DOHH2 (cell line): ENCODE data around the gene AKNA.

ENCODE experiments used
- H3F3A ChIP-seq: fragments of 200-600 bp; sonication (generic), shearing (Covaris generic); 2 replicates; pipeline ENCODE4 v1.6.0; 2016; ENCODE audit warnings: antibody characterized with exemption, mild to moderate bottlenecking; ENCODE audit not compliant: control insufficient read depth, insufficient read depth
- H3K27ac ChIP-seq: fragments of 200-600 bp; sonication (generic); 2 replicates; pipeline ENCODE4 v1.5.1; 2014; ENCODE audit warnings: low read depth, mild to moderate bottlenecking, low read length, moderate library complexity
- H3K27me3 ChIP-seq: fragments of 200-600 bp; sonication (generic); 2 replicates; pipeline ENCODE4 v1.6.1; 2014; ENCODE audit warnings: mild to moderate bottlenecking, low read length, mixed read lengths; ENCODE audit not compliant: control insufficient read depth
- H3K36me3 ChIP-seq: fragments of 200-600 bp; sonication (generic); 2 replicates; pipeline ENCODE4 v1.6.1; 2014; ENCODE audit warnings: mild to moderate bottlenecking, low read length, moderate library complexity, mixed read lengths; ENCODE audit not compliant: control insufficient read depth
- H3K4me1 ChIP-seq: fragments of 200-600 bp; sonication (generic); 2 replicates; pipeline ENCODE4 v1.6.1; 2014; ENCODE audit warnings: mild to moderate bottlenecking, low read length, mixed read lengths; ENCODE audit not compliant: control insufficient read depth
- H3K4me2 ChIP-seq: fragments of 200-600 bp; sonication (generic); 2 replicates; pipeline ENCODE4 v1.6.0; 2014; ENCODE audit warnings: mild to moderate bottlenecking, low read length, moderate library complexity
- H3K4me3 ChIP-seq: fragments of 200-600 bp; sonication (generic); 2 replicates; pipeline ENCODE4 v1.5.1; 2014; ENCODE audit warnings: mild to moderate bottlenecking, low read length, mixed read lengths
- H3K79me2 ChIP-seq: fragments of 200-600 bp; sonication (generic); 2 replicates; pipeline ENCODE4 v1.6.1; 2014; ENCODE audit warnings: mild to moderate bottlenecking, low read length, mixed read lengths; ENCODE audit not compliant: control insufficient read depth
- H3K9me2 ChIP-seq: fragments of 200-600 bp; sonication (generic); replicated peaks from 2 replicates; pipeline ENCODE4 v1.6.1; 2014; ENCODE audit warnings: mild to moderate bottlenecking, low read length, mixed read lengths; ENCODE audit not compliant: control insufficient read depth
- H3K9me3 ChIP-seq: fragments of 200-600 bp; sonication (generic); 2 replicates; pipeline ENCODE4 v1.6.1; 2014; ENCODE audit warnings: antibody characterized with exemption, low read length, mixed read lengths; ENCODE audit not compliant: control insufficient read depth, insufficient read depth
- H4K20me1 ChIP-seq: fragments of 200-600 bp; sonication (generic); 2 replicates; pipeline ENCODE4 v1.6.0; 2014; ENCODE audit warnings: low read depth, mild to moderate bottlenecking, antibody characterized with exemption, low read length, moderate library complexity; ENCODE audit not compliant: control insufficient read depth, insufficient read depth
- EZH2phosphoT487 ChIP-seq: fragments of 200-600 bp; sonication (generic); IDR thresholded peaks from 2 replicates; pipeline ENCODE4 v1.6.1; 2017; ENCODE audit warnings: borderline replicate concordance, mild to moderate bottlenecking, antibody characterized with exemption, low read length, moderate library complexity, mixed read lengths
- TF ChIP-seq, protein P1 (sequence below): fragments of 200-600 bp; sonication (generic); IDR thresholded peaks from one replicate; pipeline ENCODE4 v1.5.1; 2014; ENCODE audit warnings: antibody characterized with exemption, mild to moderate bottlenecking, low read depth, low read length; ENCODE audit not compliant: poor library complexity, severe bottlenecking

Gene AKNA

DNA sequence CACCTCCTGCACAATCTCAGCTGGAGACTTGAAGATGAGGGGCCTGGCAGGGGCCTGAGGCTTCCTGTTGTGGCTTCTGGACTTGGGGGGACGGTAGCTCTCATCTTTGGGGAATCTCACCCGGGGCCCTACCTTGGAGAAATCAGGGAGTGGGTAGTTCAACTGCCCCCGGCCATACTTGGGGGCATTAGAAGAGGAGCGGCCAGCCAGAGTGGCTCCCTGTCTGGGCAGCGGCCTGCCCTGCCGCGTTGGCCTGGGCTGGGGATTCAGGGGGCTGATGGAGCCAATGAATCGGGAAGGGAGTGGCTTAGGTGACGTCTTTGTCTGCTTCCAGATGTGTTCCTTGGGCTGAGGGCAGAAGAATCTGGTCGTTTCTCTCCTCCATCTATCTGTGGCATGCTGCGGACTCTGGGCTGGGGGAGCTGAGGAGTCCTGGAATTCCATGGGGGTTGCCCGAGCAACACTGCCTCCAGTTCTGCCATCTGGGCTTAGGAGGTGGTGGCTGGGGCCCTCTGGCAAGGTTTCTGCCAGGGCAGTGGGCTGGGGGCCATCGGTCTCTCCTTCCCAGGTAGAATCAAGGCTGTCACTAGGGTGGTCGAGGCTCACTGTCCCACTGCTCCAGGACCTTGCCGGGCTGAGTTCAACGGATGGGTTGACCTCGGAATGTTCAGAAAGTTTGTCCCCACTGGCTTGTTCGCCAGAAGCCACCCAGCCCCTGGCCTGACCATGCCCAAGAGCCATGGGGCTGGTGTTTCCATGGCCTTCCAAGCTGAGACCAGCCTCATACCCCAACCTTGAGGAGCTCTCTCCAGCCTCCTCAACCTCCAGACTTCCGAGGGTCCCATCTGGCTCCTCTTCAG, 11.0 kb downstream of the AKNA start:
- Histone ChIP-seq H3F3A (peaks cover 38% of the 10 kb centered on the region), H3K4me3 (no peak overlapping the region), H3K9me3 (no peaks in the 10 kb centered on the region), H3K27me3 (no peaks in the 10 kb centered on the region), H3K9me2 (no peaks in the 10 kb centered on the region), H3K4me2 (no peak overlapping the region), H3K4me1 (peaks cover 91% of the 10 kb centered on the region), H4K20me1 (no peaks in the 10 kb centered on the region), H3K36me3 (peaks cover 89% of the 10 kb centered on the region), H3K79me2 (peaks cover 76% of the 10 kb centered on the region), H3K27ac (peak overlapping the region; percentile 33)
- TF ChIP-seq EZH2phosphoT487: no peak
- TF ChIP-seq, protein P1, sequence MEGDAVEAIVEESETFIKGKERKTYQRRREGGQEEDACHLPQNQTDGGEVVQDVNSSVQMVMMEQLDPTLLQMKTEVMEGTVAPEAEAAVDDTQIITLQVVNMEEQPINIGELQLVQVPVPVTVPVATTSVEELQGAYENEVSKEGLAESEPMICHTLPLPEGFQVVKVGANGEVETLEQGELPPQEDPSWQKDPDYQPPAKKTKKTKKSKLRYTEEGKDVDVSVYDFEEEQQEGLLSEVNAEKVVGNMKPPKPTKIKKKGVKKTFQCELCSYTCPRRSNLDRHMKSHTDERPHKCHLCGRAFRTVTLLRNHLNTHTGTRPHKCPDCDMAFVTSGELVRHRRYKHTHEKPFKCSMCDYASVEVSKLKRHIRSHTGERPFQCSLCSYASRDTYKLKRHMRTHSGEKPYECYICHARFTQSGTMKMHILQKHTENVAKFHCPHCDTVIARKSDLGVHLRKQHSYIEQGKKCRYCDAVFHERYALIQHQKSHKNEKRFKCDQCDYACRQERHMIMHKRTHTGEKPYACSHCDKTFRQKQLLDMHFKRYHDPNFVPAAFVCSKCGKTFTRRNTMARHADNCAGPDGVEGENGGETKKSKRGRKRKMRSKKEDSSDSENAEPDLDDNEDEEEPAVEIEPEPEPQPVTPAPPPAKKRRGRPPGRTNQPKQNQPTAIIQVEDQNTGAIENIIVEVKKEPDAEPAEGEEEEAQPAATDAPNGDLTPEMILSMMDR: no peak

- Histone ChIP-seq H3K4me2 (peak overlapping the region; percentile 60), H3K27ac (peak overlapping the region; percentile 99)
Observed at GRCh38 chr9:114375386-114376175, 12.2 kb downstream of the AKNA start.

GRCh38 chr9:114374936-114375335, 12.8 kb downstream of the AKNA start:
- H3K36me3 ChIP-seq: peaks cover 90% of the 10 kb centered on the region
- H3K9me2 ChIP-seq: no peaks in the 10 kb centered on the region
- no peaks in the 10 kb centered on the region for H3K27me3 ChIP-seq
- peaks cover 94% of the 10 kb centered on the region for H3K4me1 ChIP-seq
- H3K9me3 ChIP-seq: no peaks in the 10 kb centered on the region
- no peaks in the 10 kb centered on the region for H4K20me1 ChIP-seq
- peak overlapping the region; percentile 99 for H3K27ac ChIP-seq
- TF ChIP-seq EZH2phosphoT487: no peak
- TF ChIP-seq, protein P1: no peak
- peak overlapping the region; percentile 60 for H3K4me2 ChIP-seq
- H3F3A ChIP-seq: peaks cover 41% of the 10 kb centered on the region
- H3K4me3 ChIP-seq: peak overlapping the region; percentile 21
- peaks cover 75% of the 10 kb centered on the region for H3K79me2 ChIP-seq

More at GRCh38 chr9:114375386-114376175, 12.2 kb downstream of the AKNA start:
- Histone ChIP-seq H3K9me3 (no peaks in the 10 kb centered on the region), H3K79me2 (peaks cover 75% of the 10 kb centered on the region), H3K4me3 (peak overlapping the region; percentile 21; the same call in 1 of the 2 replicates), H3K4me1 (peaks cover 92% of the 10 kb centered on the region), H3K36me3 (peaks cover 90% of the 10 kb centered on the region), H4K20me1 (no peaks in the 10 kb centered on the region), H3F3A (peaks cover 43% of the 10 kb centered on the region), H3K9me2 (no peaks in the 10 kb centered on the region), H3K27me3 (no peaks in the 10 kb centered on the region)
- no peak for TF ChIP-seq EZH2phosphoT487
- TF ChIP-seq, protein P1: no peak
